ENCODE results near the gene CDC16.
A peak's percentile ranks its signal among the peaks of the same experiment; 100 is the strongest.
"Not testable (repeated sequence)": the region's sequence is repeated elsewhere in the genome, so short reads cannot be mapped to it uniquely, and the experiment has no call there.

CDC16 gene, protein sequence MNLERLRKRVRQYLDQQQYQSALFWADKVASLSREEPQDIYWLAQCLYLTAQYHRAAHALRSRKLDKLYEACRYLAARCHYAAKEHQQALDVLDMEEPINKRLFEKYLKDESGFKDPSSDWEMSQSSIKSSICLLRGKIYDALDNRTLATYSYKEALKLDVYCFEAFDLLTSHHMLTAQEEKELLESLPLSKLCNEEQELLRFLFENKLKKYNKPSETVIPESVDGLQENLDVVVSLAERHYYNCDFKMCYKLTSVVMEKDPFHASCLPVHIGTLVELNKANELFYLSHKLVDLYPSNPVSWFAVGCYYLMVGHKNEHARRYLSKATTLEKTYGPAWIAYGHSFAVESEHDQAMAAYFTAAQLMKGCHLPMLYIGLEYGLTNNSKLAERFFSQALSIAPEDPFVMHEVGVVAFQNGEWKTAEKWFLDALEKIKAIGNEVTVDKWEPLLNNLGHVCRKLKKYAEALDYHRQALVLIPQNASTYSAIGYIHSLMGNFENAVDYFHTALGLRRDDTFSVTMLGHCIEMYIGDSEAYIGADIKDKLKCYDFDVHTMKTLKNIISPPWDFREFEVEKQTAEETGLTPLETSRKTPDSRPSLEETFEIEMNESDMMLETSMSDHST

GRCh38 chr13:114234645-114235421 is at the start of gene CDC16:
Gene CDC16, plus strand, starts transcription at chr13:114234897. Its CDS starts 188 bp downstream, at chr13:114235085.
- DNase-seq (ENCODE audit: low spot score) = peak; percentile 97

GRCh38 chr13:114185182-114185971 is 49.3 kb upstream of the CDC16 start:
- no peak for DNase-seq (ENCODE audit: low spot score)

DNA sequence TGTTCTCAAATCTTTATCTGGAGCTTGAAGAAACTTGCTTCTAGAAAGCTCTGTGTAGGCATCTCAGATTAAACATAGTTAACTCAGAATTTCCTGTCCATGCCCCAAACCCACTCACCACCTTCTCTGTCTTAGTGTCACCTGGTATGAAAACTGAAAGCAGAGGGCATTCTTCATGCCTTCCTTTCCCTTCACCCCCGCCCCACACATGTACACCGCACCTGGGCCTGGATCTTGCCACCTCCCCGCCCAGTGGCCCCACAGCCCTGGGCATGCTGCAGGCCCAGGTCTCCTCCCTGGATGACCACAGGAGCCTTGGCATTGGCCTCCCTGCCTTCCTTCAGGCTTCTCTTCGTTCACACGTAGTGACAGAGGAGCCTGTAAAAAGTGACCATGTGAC is 39.8 kb upstream of the CDC16 start:
- DNase-seq (ENCODE audit: low spot score) = no peak

GRCh38 chr13:114196629-114197028 is 38.1 kb upstream of the CDC16 start:
- no peak for DNase-seq (ENCODE audit: low spot score)

DNA sequence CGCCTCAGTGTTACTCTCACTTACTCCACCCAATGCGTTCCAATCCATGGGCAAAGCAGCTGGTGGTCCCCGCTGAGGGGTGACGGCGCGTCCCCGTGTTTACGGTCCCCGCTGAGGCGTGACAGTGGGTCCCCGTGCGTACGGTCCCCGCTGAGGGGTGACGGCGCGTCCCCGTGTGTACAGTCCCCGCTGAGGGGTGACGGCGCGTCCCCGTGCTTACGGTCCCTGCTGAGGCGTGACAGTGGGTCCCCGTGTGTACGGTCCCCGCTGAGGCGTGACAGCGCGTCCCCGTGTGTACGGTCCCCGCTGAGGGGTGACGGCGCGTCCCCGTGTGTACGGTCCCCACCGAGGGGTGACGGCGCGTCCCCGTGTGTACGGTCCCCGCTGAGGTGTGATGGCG is 36.1 kb upstream of the CDC16 start:
- DNase-seq (ENCODE audit: low spot score) = no peak

DNA sequence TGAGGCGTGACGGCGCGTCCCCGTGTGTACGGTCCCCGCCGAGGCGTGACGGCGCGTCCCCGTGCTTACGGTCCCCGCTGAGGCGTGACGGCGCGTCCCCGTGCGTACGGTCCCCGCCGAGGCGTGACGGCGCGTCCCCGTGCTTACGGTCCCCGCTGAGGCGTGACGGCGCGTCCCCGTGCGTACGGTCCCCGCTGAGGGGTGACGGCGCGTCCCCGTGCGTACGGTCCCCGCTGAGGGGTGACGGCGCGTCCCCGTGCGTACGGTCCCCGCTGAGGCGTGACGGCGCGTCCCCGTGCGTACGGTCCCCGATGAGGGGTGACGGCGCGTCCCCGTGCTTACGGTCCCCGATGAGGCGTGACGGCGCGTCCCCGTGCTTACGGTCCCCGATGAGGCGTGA is 35.2 kb upstream of the CDC16 start:
- DNase-seq (ENCODE audit: low spot score) = not testable (repeated sequence)

DNA sequence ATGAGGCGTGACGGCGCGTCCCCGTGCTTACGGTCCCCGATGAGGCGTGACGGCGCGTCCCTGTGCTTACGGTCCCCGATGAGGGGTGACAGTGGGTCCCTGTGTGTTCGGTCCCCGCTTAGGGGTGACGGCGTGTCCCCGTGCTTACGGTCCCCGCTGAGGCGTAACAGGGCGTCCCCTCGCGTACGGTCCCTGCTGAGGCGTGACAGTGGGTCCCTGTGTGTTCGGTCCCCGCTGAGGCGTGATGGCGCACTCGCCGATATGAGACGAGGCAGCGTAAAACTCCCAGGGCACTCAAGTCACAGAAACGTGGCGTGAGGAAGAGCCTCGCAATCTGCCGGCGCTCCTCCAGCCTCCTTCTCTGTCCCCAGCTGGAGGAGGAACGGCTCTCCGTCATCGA is 34.7 kb upstream of the CDC16 start:
- DNase-seq (ENCODE audit: low spot score) = no peak

- DNase-seq (ENCODE audit: low spot score) = no peak
Observed at GRCh38 chr13:114200399-114200911, 34.2 kb upstream of the CDC16 start.

GRCh38 chr13:114202581-114202980 is 32.1 kb upstream of the CDC16 start:
- no peak for DNase-seq (ENCODE audit: low spot score)

GRCh38 chr13:114203536-114203935 is 31.2 kb upstream of the CDC16 start:
- DNase-seq (ENCODE audit: low spot score) = no peak

DNA sequence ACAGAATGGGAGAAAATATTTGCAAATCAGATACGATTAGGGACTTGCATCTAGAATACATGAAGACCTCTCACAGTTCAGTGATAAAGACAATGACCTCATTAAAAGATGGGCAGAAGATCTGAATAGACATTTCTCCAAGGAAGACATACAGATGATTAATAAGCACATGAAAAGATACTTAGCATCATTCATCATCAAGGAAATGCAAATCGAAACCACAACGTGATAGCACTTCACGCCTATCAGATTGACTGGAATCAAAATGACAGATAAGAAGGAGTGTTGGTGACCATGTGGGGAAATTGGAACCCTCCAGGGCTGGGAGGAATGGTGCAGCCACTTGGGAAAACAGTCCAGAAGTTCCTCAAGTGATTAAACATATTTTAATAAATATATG is 29.8 kb upstream of the CDC16 start:
- no peak for DNase-seq (ENCODE audit: low spot score)

DNA sequence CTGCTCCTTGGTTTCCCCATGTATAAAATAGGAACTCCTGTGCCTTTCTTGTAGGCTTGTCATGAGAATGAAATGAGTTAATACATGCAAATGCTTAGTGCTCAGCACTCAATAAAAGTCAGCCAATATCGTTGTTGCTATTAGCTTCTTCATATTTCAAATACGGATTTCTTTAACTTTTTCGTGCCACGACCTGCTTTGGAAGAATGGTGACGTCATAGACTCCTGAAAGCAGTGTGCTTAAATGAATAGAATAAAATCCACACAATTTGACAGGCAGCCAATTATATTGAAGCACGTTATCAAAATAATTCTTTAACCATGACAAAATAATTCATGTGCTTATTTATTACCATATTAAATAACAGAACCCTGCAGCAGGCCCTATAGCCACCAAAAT is 26.6 kb upstream of the CDC16 start:
- DNase-seq (ENCODE audit: low spot score) = no peak

DNA sequence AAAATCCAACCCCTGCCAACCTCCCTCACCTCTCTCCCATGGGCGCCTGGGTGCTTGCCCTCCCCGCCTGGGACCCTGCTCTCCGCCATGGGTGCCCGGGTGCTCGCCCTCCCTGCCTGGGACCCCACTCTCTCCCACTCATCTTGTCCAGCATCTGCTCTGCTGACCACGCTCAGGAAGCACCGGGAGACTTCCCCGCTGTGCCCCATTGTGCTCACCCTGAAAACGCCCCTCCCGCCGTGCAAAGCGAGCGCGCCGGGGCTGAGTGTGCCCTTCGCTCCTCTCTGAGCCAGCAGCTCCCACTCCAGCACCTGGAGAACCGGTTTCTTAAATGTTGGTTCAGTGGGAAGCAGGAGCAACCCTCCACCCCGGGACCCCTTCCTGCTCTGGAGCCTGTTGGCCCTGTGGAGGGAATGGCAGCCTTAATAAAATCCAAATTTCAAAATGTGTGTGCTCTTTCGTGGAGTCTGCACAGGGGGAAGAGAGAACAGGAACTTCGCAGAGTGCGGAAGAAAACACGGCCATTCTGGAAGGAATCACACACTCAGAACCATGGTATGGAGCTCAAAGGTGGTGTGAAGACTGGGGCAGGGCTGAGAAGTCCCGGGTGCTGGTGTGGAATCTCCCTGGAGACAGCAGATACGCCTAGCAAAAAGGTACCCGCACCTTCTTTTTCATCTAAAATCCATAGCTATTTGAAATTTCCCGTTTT is 23.1 kb upstream of the CDC16 start:
- DNase-seq (ENCODE audit: low spot score) = no peak

GRCh38 chr13:114212158-114212495 is 22.6 kb upstream of the CDC16 start:
- DNase-seq (ENCODE audit: low spot score) = no peak

DNA sequence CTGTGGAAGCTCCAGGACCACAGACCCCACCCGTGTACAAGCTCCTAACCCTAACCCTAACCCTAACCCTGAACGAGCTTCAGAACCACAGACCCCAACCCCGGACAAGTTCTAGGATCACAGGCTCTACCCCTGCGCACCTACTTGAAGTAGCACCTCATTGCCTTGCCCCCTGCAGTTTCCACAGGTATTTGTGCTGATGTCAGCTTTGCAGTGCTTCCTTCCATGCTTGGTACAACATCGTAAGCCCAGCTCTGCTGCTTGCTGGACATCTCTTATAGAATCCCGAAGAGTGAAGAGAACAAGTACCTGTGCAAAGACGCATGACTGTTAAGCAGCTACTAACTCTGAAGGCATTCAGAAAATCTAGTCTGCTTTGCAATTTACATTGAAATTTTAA is 20.7 kb upstream of the CDC16 start:
- DNase-seq (ENCODE audit: low spot score) = no peak

- no peak for DNase-seq (ENCODE audit: low spot score)
Observed at GRCh38 chr13:114219392-114219791, 15.3 kb upstream of the CDC16 start.

DNA sequence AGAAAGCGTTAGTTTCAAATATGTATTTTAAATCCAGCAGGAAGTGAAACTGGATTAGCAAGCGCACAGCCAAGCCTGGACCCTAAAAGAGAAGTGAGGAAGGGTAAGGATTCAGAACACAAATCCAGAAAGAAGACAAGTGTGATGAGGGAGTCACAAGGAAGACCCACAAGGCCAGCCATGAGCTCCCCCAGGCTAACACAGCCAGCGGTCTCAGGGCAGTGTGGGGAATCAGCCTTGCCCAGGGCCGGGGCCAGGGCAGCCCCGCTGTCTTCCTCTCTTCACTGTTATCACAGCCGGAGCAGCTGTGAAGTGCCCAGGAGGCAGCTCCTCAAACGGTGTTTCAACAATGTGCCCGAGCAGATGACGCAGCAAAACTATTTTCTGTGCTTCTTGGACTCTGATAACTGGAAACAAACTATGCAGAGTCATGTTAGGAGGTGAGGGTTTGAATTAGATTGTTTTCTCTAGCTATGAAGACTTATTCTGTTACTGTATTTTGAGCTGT is 12.2 kb upstream of the CDC16 start:
- no peak for DNase-seq (ENCODE audit: low spot score)

- DNase-seq (ENCODE audit: low spot score) = no peak
Observed at GRCh38 chr13:114224201-114224600, 10.5 kb upstream of the CDC16 start.

- no peak for DNase-seq (ENCODE audit: low spot score)
Observed at GRCh38 chr13:114225610-114226009, 9.1 kb upstream of the CDC16 start.

- no peak for DNase-seq (ENCODE audit: low spot score)
Observed at GRCh38 chr13:114226088-114226487, 8.6 kb upstream of the CDC16 start.

DNA sequence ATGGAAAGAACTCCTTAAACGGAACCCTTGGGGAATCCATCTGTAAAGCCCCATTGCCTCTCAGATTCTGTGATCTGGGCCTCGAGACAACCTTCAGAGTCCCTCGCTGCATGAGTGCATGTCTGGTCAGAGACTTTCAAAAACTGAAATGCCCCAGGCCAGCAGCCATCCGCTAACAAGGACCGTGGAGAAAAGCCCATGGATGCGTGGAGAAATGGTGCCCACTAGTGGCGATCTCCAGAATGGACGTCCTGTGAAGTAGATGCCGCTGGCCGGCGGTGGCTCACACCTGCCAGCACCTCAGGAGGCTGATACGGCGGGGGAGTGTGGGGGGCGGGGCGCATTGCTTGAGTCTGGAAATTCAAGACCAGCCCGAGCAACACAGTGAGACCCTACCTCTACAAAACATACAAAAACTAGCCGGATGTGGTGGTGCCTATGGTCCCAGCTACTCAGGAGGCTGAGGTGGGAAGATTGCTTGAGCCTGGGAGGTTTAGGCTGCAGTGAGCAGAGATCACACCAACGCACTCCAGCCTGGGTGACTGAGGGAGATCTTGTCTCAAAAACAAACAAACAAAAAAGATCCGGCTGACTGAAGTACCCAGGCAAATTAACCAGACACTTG is 7.9 kb upstream of the CDC16 start:
- DNase-seq (ENCODE audit: low spot score) = peak; percentile 88
